Mucosa of stomach (tissue), 1 donor: ENCODE measurements around the gene HOTAIR.

Experiments
- H3K27me3 ChIP-seq: one replicate; pipeline ENCODE4 v1.7.0; 2013; ENCODE audit warnings: mild to moderate bottlenecking, low read length; ENCODE audit not compliant: control insufficient read depth, insufficient read depth
- H3K36me3 ChIP-seq: one replicate; pipeline ENCODE4 v1.7.0; 2013; ENCODE audit warnings: low read length; ENCODE audit not compliant: control insufficient read depth, insufficient read depth
- H3K4me1 ChIP-seq: one replicate; pipeline ENCODE4 v1.7.0; 2013; ENCODE audit warnings: mild to moderate bottlenecking, low read length; ENCODE audit not compliant: control insufficient read depth, insufficient read depth
- H3K4me3 ChIP-seq: one replicate; pipeline ENCODE4 v1.7.0; 2013; ENCODE audit warnings: low read length
- H3K9ac ChIP-seq: one replicate; pipeline ENCODE4 v1.7.0; 2013; ENCODE audit warnings: mild to moderate bottlenecking, low read length, moderate library complexity
- H3K9me3 ChIP-seq: one replicate; pipeline ENCODE4 v1.7.0; 2013; ENCODE audit warnings: mild to moderate bottlenecking, low read length, moderate library complexity; ENCODE audit not compliant: control insufficient read depth
- donor health status: Pancreatic carcinoma.

The HOTAIR gene

DNA sequence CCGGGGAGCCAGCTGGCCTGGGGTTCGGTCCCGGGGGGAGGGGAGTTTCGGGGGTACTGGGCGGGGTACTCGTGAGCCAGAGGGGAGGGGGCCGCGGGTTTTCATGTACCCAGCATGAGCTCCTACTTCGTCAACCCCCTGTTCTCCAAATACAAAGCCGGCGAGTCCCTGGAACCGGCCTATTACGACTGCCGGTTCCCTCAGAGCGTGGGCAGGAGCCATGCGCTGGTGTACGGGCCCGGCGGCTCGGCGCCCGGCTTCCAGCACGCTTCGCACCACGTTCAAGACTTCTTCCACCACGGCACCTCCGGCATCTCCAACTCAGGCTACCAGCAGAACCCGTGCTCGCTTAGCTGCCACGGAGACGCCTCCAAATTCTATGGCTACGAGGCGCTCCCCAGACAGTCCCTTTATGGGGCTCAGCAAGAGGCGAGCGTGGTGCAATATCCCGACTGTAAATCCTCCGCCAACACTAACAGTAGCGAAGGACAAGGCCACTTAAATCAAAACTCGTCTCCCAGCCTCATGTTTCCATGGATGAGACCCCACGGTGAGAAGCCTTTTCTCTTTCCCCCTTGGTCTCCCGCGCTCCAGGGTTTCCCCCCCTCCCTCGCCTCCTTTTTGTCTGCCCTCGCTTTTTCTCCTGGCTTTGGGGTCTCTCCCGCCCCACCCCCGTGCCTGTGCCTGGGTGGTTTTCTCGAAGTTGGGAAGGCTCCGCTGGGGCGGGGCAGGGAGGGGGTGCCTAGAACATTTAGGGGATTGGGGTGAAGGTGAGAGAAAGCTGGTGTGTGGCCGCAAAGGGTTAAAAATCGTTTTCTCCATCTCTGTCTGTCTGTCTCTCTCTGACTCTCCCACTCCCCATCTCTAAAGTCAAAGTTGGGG lies 34.7 kb upstream of the HOTAIR start:
- H3K9me3 ChIP-seq = peaks cover 5% of the 10 kb centered on the region
- H3K4me1 ChIP-seq = peaks cover 10% of the 10 kb centered on the region
- H3K36me3 ChIP-seq = no peaks in the 10 kb centered on the region
- peaks cover 96% of the 10 kb centered on the region for H3K27me3 ChIP-seq
- H3K9ac ChIP-seq = no peak overlapping the region
- no peak overlapping the region for H3K4me3 ChIP-seq

DNA sequence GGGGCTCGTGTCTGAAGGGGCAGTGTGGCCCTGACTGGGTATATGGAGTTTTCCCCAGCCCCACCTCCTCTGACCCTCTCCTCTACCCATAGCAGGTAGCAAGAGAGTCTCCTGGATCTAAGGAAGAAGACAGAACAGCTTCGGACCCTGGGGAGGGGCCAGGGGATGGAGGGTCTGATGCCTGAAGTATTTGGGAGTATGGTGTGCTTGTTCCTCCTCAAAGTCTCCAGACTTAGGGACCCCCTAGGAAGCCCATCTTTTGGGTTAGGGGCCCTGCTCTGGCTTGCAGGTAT lies 33.5 kb upstream of the HOTAIR start:
- no peak overlapping the region for H3K4me3 ChIP-seq
- peaks cover 10% of the 10 kb centered on the region for H3K4me1 ChIP-seq
- no peaks in the 10 kb centered on the region for H3K36me3 ChIP-seq
- peaks cover 5% of the 10 kb centered on the region for H3K9me3 ChIP-seq
- H3K27me3 ChIP-seq = peaks cover 95% of the 10 kb centered on the region
- no peak overlapping the region for H3K9ac ChIP-seq

- H3K27me3 ChIP-seq = peaks cover 95% of the 10 kb centered on the region
- H3K36me3 ChIP-seq = no peaks in the 10 kb centered on the region
- peaks cover 5% of the 10 kb centered on the region for H3K9me3 ChIP-seq
- H3K4me1 ChIP-seq = peaks cover 10% of the 10 kb centered on the region
- no peak overlapping the region for H3K9ac ChIP-seq
- no peak overlapping the region for H3K4me3 ChIP-seq
These were observed 32.9 kb upstream of the HOTAIR start for GRCh38 chr12:54007538-54008259.

DNA sequence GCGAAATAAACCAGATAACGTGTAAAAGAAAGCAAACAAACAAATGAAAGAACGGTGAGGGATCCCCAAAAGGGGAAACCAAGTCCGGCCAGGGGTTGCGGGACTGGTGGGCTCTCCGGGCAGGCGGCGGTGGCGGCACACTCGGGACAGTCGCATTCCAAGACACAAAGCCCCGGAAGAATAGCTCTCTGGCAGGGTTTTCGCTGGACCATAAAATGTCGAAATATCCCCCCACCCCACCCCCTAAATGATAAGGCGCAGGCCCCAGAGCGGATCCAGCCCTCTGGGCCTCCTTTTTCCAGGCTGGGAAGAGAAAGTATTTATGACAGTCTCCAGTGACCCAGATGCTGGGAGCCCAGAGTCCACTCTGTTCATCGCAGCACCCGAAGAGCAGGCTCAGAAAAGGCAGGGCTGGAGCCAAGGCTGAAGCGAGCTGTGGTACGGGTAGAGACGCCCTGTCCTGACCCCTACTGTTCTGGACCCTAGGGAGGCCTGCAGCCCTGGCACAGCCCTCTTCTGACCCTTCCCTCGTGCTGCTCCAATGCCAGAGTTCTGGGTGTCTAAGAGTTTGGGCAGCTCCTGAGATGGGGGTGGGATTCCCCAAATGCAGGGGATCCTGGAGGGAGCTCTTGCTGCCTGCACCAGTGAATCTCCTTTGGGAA lies 31.9 kb upstream of the HOTAIR start:
- Histone ChIP-seq H3K36me3 (no peaks in the 10 kb centered on the region), H3K9me3 (peaks cover 5% of the 10 kb centered on the region), H3K4me1 (peaks cover 10% of the 10 kb centered on the region), H3K9ac (peak overlapping the region; percentile 62), H3K4me3 (peak overlapping the region; percentile 46), H3K27me3 (peaks cover 97% of the 10 kb centered on the region)

- no peaks in the 10 kb centered on the region for H3K36me3 ChIP-seq
- peaks cover 5% of the 10 kb centered on the region for H3K9me3 ChIP-seq
- peaks cover 10% of the 10 kb centered on the region for H3K4me1 ChIP-seq
- peaks cover 97% of the 10 kb centered on the region for H3K27me3 ChIP-seq
- peak overlapping the region; percentile 46 for H3K4me3 ChIP-seq
- H3K9ac ChIP-seq = peak overlapping the region; percentile 62
These were observed 31.3 kb upstream of the HOTAIR start for GRCh38 chr12:54005853-54006558.

DNA sequence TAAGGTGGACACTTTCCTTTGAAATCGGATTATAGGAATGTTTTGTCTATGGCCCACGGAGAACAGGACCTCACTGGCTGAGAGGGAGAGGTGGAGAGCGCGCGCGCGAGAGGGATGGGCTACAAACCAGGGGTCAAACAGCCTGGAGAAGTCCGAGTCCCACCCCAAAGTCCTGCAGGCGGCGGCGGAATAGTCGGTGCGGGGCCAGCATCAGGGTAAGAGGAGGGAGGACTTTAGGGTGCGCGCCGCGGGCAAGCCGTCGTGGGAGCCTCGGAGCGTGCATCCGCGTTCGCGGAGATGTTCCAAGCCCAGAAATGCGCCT lies 30.7 kb upstream of the HOTAIR start:
- peaks cover 11% of the 10 kb centered on the region for H3K4me1 ChIP-seq
- peaks cover 97% of the 10 kb centered on the region for H3K27me3 ChIP-seq
- H3K9me3 ChIP-seq = peaks cover 2% of the 10 kb centered on the region
- H3K9ac ChIP-seq = no peak overlapping the region
- no peaks in the 10 kb centered on the region for H3K36me3 ChIP-seq
- no peak overlapping the region for H3K4me3 ChIP-seq

GRCh38 chr12:54004841-54005530 lies 30.2 kb upstream of the HOTAIR start:
- Histone ChIP-seq H3K9ac (no peak overlapping the region), H3K4me3 (no peak overlapping the region), H3K36me3 (no peaks in the 10 kb centered on the region), H3K27me3 (peaks cover 97% of the 10 kb centered on the region), H3K4me1 (peaks cover 16% of the 10 kb centered on the region), H3K9me3 (no peaks in the 10 kb centered on the region)

DNA sequence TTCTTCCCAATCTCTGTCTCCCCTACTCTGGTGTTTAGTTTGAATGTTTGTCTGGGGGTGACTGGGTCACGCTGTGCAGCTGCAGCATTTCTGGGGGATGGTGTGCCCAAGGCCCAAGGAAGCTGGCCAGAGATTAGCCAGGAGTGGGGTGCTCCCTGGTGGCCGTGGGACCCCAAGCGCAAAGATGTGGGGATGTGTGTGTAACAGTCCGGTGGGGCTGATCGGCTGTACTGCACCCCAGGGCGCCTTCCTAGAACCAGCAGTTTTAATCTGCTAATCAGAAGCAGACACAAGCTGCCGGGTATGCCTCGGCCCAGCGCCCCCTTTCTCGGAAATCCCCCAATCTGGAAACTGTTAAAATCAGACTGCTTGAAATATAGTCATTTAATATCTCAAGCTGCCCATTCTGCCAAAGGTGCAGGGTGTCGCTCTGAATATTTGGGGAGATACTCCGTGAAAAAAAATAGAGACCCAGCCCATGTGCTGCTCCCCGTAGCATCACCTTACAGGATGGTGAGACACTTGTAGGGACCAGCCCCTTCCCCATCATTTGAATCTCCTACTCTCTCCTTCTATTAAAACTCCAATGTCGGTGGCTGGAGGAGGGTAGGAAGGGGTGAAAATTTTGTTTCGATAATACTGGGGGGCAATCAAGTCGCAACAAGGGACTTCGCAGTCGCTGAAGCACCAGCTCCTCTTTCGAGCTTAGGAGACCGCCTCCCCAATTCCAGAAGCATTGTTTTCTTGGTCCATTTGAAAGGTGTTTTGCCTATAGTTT lies 29.5 kb upstream of the HOTAIR start:
- Histone ChIP-seq H3K9ac (no peak overlapping the region), H3K4me1 (peaks cover 22% of the 10 kb centered on the region), H3K9me3 (no peaks in the 10 kb centered on the region), H3K36me3 (no peaks in the 10 kb centered on the region), H3K27me3 (peaks cover 96% of the 10 kb centered on the region), H3K4me3 (no peak overlapping the region)

GRCh38 chr12:54003625-54004024 lies 28.9 kb upstream of the HOTAIR start:
- Histone ChIP-seq H3K4me1 (peaks cover 22% of the 10 kb centered on the region), H3K27me3 (peaks cover 96% of the 10 kb centered on the region), H3K9me3 (no peaks in the 10 kb centered on the region), H3K36me3 (no peaks in the 10 kb centered on the region), H3K9ac (no peak overlapping the region), H3K4me3 (no peak overlapping the region)

- H3K36me3 ChIP-seq = no peaks in the 10 kb centered on the region
- peaks cover 96% of the 10 kb centered on the region for H3K27me3 ChIP-seq
- no peaks in the 10 kb centered on the region for H3K9me3 ChIP-seq
- no peak overlapping the region for H3K4me3 ChIP-seq
- H3K4me1 ChIP-seq = peaks cover 22% of the 10 kb centered on the region
- no peak overlapping the region for H3K9ac ChIP-seq
These were observed 28.2 kb upstream of the HOTAIR start for GRCh38 chr12:54002915-54003389.
